ENCODE results near the gene LRRC41.

GRCh38 chr1:46342084-46342656, 38.8 kb upstream of the LRRC41 start:
- no peak for TF ChIP-seq POLR2A (IDR thresholded peaks at IDR 0.05)
- TF ChIP-seq, protein P1, sequence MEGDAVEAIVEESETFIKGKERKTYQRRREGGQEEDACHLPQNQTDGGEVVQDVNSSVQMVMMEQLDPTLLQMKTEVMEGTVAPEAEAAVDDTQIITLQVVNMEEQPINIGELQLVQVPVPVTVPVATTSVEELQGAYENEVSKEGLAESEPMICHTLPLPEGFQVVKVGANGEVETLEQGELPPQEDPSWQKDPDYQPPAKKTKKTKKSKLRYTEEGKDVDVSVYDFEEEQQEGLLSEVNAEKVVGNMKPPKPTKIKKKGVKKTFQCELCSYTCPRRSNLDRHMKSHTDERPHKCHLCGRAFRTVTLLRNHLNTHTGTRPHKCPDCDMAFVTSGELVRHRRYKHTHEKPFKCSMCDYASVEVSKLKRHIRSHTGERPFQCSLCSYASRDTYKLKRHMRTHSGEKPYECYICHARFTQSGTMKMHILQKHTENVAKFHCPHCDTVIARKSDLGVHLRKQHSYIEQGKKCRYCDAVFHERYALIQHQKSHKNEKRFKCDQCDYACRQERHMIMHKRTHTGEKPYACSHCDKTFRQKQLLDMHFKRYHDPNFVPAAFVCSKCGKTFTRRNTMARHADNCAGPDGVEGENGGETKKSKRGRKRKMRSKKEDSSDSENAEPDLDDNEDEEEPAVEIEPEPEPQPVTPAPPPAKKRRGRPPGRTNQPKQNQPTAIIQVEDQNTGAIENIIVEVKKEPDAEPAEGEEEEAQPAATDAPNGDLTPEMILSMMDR (IDR thresholded peaks at IDR 0.05), result peak in 1 of 6 experiments; percentile 29
